Measurements from ENCODE around the gene SCN4A. TPM values are rescaled to one million over a fixed set of nuclear protein-coding genes. Genes with fewer than 3 reads are reported as not detected.

SCN4A gene
- total RNA-seq, 1 experiment from 2014 or later: not detected

DNA sequence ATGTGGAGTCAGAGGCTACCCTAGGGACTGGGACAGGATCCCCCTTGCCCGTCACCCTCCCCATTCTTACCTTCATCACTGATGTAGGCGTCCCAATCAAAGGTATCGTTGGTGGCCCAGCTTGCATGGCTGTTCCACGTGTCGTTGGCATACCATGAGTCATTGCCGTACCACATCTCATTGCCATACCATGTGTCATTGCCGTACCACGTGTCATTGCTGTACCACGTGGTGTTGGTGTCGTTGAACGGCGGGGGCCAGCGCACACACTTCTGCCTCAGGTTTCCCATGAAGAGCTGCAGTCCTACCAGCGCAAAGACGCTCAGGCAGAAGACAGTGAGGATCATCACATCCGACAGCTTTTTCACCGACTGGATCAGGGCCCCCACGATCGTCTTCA lies 4.8 kb downstream of the SCN4A start:
- no peak for DNase-seq (ENCODE audit: low read depth in 1 of 2, low spot score in 2 of 2)

DNA sequence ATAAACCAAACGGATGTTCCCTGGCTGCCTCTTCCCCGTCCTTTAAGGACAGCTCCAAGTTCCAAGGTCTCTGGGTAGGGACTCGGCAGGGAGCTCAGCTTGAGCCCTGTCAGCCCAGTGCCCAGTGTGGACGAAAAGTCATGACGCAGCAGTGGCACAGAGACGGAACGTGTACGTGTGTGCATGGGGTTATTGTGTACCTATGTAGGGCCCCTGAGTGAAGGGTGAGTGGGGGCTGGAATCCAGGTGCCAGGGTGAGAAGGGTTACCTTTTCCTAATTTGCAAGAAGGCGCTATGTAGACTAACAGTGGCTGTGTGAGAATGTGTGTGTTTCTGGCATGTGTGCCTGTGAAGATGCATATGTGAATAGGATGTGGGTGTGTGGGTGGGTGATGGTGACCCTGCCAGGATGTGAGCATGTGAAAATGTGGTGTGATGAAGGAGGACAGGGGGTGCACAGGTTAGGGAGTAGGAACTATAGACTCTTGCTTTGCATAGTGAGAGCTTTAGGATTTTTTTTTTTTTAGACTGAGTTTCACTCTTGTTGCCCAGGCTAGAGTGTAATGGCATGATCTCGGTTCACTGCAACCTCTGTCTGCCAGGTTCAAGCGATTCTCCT lies 6.0 kb downstream of the SCN4A start:
- Histone ChIP-seq H3K27me3 (replicated peaks) (0 out of 2 replicates have a peak, but pooled peaks cover 3% of the 10 kb centered on the region), H3K9me3 (replicated peaks) (no peaks in the 10 kb centered on the region), H3K36me3 (no peaks in the 10 kb centered on the region), H3K27ac (no peak overlapping the region), H3K4me1 (replicated peaks) (no peaks in the 10 kb centered on the region), H3K4me3 (no peak overlapping the region)
- DNase-seq (ENCODE audit: low read depth in 1 of 2, low spot score in 2 of 2): no peak

More for the DNA sequence above, 4.8 kb downstream of the SCN4A start:
- H3K4me1 ChIP-seq (replicated peaks): no peaks in the 10 kb centered on the region
- no peak overlapping the region for H3K4me3 ChIP-seq
- H3K36me3 ChIP-seq: no peaks in the 10 kb centered on the region
- no peak overlapping the region for H3K27ac ChIP-seq
- 0 out of 2 replicates have a peak, but pooled peaks cover 3% of the 10 kb centered on the region for H3K27me3 ChIP-seq (replicated peaks)
- no peaks in the 10 kb centered on the region for H3K9me3 ChIP-seq (replicated peaks)

DNA sequence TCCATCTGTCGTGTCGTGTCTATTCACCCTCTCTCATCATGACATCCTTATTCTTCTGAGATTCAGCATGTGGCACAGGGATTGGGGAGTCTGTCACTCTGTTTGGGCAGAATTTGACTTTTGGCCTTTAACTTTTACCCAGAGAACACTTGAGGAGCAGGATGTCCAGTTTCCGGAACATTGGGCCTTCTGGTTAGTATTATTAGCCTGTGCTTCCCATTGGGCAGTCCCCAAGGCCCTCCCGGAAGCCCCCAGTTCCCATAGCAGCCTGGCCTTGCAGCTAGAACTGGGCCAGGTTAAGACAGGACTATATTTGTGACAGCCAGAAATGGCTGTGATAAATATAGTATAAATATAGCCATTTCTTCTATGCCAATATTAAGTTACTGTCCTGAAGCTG lies 9.6 kb downstream of the SCN4A start:
- Histone ChIP-seq H3K9me3 (replicated peaks) (no peaks in the 10 kb centered on the region), H3K36me3 (no peaks in the 10 kb centered on the region), H3K27ac (no peak overlapping the region), H3K4me3 (no peak overlapping the region), H3K27me3 (replicated peaks) (0 out of 2 replicates have a peak, but pooled peaks cover 3% of the 10 kb centered on the region), H3K4me1 (replicated peaks) (no peaks in the 10 kb centered on the region)
- DNase-seq (ENCODE audit: low read depth in 1 of 2, low spot score in 2 of 2): no peak

DNA sequence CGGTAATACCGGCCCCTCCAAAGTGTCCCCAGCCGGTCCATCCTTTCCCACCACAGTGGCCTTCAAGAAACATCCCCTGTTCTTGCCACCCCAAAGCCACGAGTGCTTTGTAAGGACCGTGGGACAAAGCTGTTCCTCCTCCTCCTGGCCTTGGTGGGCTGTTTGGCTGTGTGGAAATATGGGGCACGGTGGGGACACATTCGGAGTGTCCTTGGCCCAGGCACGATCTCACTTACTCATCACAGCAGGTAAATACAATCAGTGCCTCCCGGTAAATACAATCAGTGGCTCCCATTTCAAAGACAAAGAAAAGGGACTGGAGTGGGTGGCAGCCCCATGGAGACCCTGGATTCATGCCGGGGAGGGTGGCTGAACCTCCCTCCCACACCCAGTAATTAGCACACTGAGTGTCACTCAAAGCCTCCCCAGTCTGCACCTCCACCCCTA lies 10.4 kb downstream of the SCN4A start:
- no peaks in the 10 kb centered on the region for H3K36me3 ChIP-seq
- 0 out of 2 replicates have a peak, but pooled peaks cover 3% of the 10 kb centered on the region for H3K27me3 ChIP-seq (replicated peaks)
- DNase-seq (ENCODE audit: low read depth in 1 of 2, low spot score in 2 of 2): no peak
- H3K9me3 ChIP-seq (replicated peaks): no peaks in the 10 kb centered on the region
- no peak overlapping the region for H3K27ac ChIP-seq
- no peak overlapping the region for H3K4me3 ChIP-seq
- H3K4me1 ChIP-seq (replicated peaks): no peaks in the 10 kb centered on the region

DNA sequence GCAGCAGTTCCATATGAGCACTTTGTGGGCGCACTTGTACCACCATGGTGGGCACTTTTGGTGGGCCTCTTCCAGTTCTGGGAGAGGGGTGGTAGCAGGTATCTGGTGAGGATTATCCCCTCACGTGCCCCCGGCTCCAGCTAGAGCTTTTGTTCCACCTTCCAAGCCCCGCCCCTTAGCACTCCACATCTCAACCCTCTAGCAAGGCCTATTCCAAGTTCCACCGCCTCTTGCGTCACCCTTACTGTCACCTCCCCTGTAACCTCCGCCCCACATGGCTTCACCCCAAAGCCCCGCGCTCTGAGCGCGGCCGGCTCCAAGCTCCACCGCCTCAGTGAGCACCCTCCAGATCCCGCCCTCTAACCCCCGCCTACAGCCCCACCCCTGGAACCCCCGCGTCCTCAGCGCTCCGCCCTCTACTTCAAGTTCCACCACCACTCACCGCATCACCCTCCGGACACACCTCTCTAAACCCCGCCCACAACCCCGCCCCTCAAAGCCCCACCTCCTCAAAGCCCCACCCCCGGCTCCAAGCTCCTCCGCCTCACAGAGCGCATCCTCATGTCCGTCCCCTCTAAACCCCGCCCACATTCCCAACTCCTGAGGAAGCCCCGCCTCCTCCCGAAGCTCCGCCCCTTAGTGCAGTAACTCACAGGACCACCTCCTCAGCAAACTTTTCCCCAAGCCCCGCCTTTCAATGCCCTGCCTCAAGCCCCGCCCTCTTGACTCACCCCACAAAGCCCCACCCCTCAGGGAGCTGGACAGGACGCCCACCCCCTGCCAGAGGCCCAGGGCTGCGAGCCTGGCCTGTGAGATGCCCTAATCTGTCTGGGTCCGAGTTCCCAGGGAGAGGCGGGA lies 11.1 kb downstream of the SCN4A start:
- H3K36me3 ChIP-seq: no peaks in the 10 kb centered on the region
- no peak overlapping the region for H3K27ac ChIP-seq
- H3K4me3 ChIP-seq: no peak overlapping the region
- no peaks in the 10 kb centered on the region for H3K9me3 ChIP-seq (replicated peaks)
- 0 out of 2 replicates have a peak, but pooled peaks cover 3% of the 10 kb centered on the region for H3K27me3 ChIP-seq (replicated peaks)
- DNase-seq (ENCODE audit: low read depth in 1 of 2, low spot score in 2 of 2): peak in 1 of 2 experiments; percentile 73
- no peaks in the 10 kb centered on the region for H3K4me1 ChIP-seq (replicated peaks)

DNA sequence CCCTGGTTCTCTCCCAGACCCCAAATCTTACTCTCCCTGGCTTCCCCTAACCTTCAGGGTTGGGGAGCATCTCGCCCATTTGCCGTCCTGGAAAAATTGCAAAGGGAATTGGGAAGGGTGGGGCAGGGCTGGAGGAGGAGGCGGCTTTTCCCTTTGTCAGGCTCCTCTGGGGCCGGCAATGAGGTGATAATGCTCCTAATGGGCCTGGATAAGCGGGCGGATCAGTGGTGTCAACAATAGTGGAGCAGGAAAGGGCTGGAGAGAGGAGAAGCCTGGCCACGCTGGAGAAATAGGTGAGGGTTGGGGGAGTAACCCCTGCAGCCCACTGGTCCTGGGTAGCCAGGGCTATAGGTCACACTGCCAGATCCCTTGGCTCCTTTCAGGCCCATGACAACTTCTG lies 12.3 kb downstream of the SCN4A start:
- no peak overlapping the region for H3K4me3 ChIP-seq
- no peak overlapping the region for H3K27ac ChIP-seq
- H3K36me3 ChIP-seq: no peaks in the 10 kb centered on the region
- no peaks in the 10 kb centered on the region for H3K4me1 ChIP-seq (replicated peaks)
- H3K27me3 ChIP-seq (replicated peaks): 0 out of 2 replicates have a peak, but pooled peaks cover 3% of the 10 kb centered on the region
- no peak for DNase-seq (ENCODE audit: low read depth in 1 of 2, low spot score in 2 of 2)
- no peaks in the 10 kb centered on the region for H3K9me3 ChIP-seq (replicated peaks)

DNA sequence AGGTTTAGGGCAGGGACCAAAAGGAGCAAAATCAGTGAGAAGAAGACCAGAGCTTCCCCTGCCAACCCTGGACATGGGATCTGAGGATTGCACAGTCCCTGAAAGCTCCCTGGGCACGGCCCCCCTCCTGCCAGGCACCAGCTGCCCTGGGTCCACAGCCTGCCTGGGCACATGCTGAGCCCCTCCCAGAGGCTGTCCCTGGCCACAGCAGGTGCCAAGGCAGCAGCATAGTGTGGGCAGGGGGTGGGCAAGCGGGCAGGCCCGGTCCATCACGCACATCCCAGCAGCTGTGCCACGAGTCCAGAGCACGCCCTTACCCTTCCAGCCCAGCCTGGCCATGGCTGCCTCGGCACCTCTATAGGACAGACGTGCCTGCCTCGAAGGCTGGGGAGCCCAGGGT lies 12.7 kb downstream of the SCN4A start:
- no peak overlapping the region for H3K27ac ChIP-seq

DNA sequence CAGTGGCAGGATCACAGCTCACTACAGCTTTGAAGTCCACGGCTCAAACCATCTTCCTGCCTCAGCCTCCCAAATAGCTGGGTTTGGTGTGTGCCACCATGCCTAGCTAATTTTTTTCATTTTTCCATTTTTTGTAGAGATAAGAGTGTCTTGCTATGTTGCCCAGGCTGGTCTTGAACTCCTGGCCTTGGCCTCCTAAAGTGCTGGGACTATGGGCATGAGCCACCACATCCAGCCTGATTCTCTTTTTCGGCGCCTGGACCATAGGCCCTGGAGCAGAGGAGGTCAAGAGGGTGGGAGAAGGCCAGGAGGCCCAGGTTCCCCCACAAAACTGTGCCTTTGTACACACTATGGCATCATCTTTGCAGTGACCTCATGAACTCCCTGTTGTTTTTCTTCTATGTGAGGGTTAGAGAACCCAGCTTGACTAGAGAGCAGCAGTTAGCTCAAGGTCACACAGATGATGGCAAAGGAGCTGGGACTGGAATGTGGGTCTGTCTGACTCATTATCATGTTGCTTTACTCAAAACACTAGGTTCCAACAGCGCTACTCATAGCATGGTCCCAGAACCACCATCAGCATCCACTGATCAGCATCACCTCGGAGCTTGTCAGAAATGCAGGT lies 16.3 kb downstream of the SCN4A start:
- no peak for DNase-seq (ENCODE audit: low read depth in 1 of 2, low spot score in 2 of 2)
- H3K9me3 ChIP-seq (replicated peaks): no peaks in the 10 kb centered on the region
- H3K27ac ChIP-seq: no peak overlapping the region
- no peak overlapping the region for H3K4me3 ChIP-seq
- H3K27me3 ChIP-seq (replicated peaks): no peaks in the 10 kb centered on the region
- H3K4me1 ChIP-seq (replicated peaks): no peaks in the 10 kb centered on the region
- no peaks in the 10 kb centered on the region for H3K36me3 ChIP-seq

More for the DNA sequence above, 12.7 kb downstream of the SCN4A start:
- Histone ChIP-seq H3K4me3 (no peak overlapping the region), H3K9me3 (replicated peaks) (no peaks in the 10 kb centered on the region), H3K4me1 (replicated peaks) (no peaks in the 10 kb centered on the region), H3K36me3 (no peaks in the 10 kb centered on the region), H3K27me3 (replicated peaks) (no peaks in the 10 kb centered on the region)
- no peak for DNase-seq (ENCODE audit: low read depth in 1 of 2, low spot score in 2 of 2)

DNA sequence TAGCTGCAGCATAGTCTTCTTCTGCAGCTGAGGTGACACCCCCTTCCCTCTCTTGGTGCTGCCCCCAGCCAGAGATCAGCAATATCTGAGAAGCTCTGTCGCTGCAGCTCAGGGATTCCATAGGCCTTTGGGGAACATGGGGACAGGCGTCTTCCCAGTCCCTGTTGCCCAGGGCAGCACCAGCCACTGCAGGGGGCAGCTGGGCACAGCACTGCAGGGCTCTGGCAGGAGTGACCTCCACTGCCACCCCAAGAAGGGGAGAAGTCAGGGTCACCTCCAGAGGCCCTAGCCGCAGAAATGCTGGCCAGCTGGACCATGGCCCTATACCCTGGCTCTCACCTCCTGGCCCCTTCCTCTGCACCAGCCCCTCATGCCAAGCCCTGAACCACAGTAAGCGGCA lies 16.9 kb downstream of the SCN4A start:
- no peaks in the 10 kb centered on the region; the same call in 1 of the 2 replicates for H3K27me3 ChIP-seq (replicated peaks)
- H3K9me3 ChIP-seq (replicated peaks): no peaks in the 10 kb centered on the region
- H3K27ac ChIP-seq: no peak overlapping the region
- H3K4me1 ChIP-seq (replicated peaks): no peaks in the 10 kb centered on the region
- no peak overlapping the region for H3K4me3 ChIP-seq
- H3K36me3 ChIP-seq: no peaks in the 10 kb centered on the region
- no peak for DNase-seq (ENCODE audit: low read depth in 1 of 2, low spot score in 2 of 2)

DNA sequence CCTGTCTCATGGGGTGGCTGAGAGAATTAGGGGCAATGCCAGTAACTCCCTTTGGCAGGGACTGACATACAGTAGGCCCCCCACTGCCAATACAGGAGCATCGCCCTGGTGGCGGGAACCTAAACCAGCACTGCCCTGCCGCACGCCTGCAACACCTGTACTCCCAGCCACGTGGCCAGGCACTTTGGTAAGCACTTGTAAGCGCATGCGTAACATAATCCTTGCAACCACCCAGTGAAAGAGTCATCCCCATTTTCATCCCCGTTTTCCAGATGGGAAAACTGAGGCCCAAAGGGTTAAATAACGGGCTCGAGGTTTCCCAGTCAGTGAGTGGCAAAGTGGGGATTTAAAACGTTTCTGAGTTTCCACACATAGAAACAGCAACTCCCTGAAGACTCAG lies 17.5 kb downstream of the SCN4A start:
- H3K4me3 ChIP-seq: no peak overlapping the region
- no peak for DNase-seq (ENCODE audit: low read depth in 1 of 2, low spot score in 2 of 2)
- H3K4me1 ChIP-seq (replicated peaks): no peaks in the 10 kb centered on the region
- no peaks in the 10 kb centered on the region for H3K36me3 ChIP-seq
- H3K9me3 ChIP-seq (replicated peaks): no peaks in the 10 kb centered on the region
- H3K27me3 ChIP-seq (replicated peaks): no peaks in the 10 kb centered on the region; the same call in 1 of the 2 replicates
- no peak overlapping the region for H3K27ac ChIP-seq

DNA sequence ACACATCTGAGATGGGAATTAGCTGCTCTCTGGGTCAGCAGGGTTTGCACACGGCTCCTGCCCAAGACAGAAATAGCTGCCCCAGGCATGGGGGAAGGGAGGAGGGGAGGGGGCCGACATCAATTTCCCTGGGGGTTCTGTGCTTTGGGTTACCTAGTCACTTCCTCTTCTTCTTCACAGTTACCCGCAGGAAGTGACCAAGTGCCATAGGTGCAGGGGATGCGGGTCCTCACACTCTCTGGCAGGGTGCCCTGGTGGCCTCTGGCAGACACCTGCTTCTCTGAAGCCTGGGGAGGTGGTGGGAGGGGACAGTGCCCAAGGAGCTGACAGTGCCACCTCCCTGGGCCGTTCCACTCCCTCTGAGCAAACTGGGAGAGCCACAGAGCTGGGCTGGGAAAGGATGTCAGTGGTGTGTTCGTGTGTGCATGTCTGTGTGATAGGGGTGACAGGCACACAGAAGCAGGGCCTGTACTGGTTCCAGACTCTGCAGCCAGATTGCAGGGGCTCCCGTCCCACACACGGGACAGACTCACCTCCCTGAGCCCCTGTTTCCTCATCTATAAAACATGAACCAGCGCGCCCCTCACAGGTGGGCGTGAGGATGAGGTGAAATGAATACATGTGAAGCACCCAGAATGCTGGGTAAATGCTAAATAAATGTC lies 18.2 kb downstream of the SCN4A start:
- no peaks in the 10 kb centered on the region for H3K36me3 ChIP-seq
- no peaks in the 10 kb centered on the region for H3K9me3 ChIP-seq (replicated peaks)
- no peak overlapping the region for H3K27ac ChIP-seq
- no peak overlapping the region for H3K4me3 ChIP-seq
- DNase-seq (ENCODE audit: low read depth in 1 of 2, low spot score in 2 of 2): no peak
- no peaks in the 10 kb centered on the region; the same call in 1 of the 2 replicates for H3K27me3 ChIP-seq (replicated peaks)
- H3K4me1 ChIP-seq (replicated peaks): no peaks in the 10 kb centered on the region

DNA sequence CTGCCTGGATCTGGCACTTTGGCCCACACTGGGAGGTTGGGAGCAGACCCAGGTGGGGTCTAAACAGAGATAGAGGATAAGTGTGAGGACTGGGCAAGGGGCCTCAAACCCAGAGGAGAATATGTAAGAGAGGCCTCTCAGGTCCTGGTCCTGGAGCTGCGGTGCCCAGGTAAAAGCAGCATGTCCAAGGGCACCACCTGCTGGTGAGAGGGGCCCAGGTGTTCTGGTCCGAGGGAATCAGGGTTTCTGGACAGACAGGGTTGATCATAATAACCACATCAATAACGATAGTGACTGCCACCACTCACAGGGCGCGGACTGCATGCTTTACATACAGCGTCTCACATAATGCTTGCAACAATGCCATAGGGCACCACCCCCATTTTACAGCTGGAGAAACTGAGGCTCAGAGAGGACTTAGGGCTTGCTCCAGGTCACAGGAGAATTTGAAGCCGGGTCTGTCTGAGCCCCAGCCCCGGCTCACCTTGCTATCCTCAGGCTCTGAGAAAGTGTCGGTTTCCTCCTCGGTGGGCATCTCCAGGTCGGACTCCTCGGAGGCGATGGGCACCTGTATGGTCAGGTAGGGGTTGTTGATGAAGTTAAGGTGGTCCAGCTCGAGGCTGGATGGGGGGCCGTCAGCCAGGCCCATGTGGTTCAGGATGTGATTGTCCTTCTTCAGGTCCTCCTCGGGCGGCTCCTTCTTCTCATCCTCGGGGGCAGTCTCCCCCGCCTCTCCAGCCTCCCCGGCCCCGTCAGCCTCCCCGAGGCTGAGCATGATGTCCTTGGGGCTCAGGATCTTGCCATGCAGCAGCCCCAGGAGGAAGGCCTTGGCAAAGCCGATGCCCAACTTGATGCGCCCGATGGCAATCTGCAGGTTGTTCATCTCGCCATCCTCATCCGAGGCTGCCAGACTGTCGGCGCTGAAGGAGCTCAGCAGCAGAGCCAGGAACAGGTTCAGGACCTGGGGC lies 21.5 kb downstream of the SCN4A start:
- Histone ChIP-seq H3K9me3 (replicated peaks) (no peaks in the 10 kb centered on the region), H3K4me3 (no peak overlapping the region), H3K36me3 (no peaks in the 10 kb centered on the region), H3K27me3 (replicated peaks) (no peaks in the 10 kb centered on the region; the same call in 1 of the 2 replicates), H3K27ac (no peak overlapping the region), H3K4me1 (replicated peaks) (0 out of 2 replicates have a peak, but pooled peaks cover 3% of the 10 kb centered on the region)
- DNase-seq (ENCODE audit: low read depth in 1 of 2, low spot score in 2 of 2): no peak

All from SJSA1 (cell line).